H1 (cell line): ENCODE results near the gene TMEM170A. TPM values are rescaled to one million over a fixed set of nuclear protein-coding genes. Genes with fewer than 3 reads are reported as not detected.

Experiments
- ASH2L ChIP-seq: fragments of 200-600, 300-600 bp; sonication (generic); IDR thresholded peaks from one replicate; pipeline ENCODE4 v1.7.1; 2017; ENCODE audit warnings: low read length
- CBX8 ChIP-seq: fragments of 300-800, 300-1000 bp; sonication (generic); IDR thresholded peaks from 2 replicates; pipeline ENCODE4 v1.7.1; 2016; ENCODE audit warnings: low read depth, low read length, borderline replicate concordance
- CEBPB ChIP-seq: IDR thresholded peaks from 2 replicates; pipeline ENCODE4 v1.6.1; 2012; ENCODE audit warnings: low read depth, low read length
- CTBP2 ChIP-seq: IDR thresholded peaks from 2 replicates; pipeline ENCODE4 v1.7.0; 2011; ENCODE audit warnings: borderline replicate concordance, mild to moderate bottlenecking, moderate library complexity, mixed read lengths, low read length; ENCODE audit not compliant: insufficient read depth, insufficient read length
- EP300 ChIP-seq, 2 experiments: IDR thresholded peaks; 1 replicate in 1 of 2; 2 replicates in 1 of 2; pipeline ENCODE4 v1.6.1; 2011 to 2012; ENCODE audit warnings: low read depth in 2 of 2, low read length in 2 of 2, mild to moderate bottlenecking in 2 of 2, borderline replicate concordance in 1 of 2, inconsistent platforms in 1 of 2, moderate library complexity in 1 of 2
- HDAC6 ChIP-seq: IDR thresholded peaks from one replicate; pipeline ENCODE4 v1.7.1; 2012; ENCODE audit warnings: low read depth, mild to moderate bottlenecking, inconsistent platforms, low read length, moderate library complexity
- RBBP5 ChIP-seq: IDR thresholded peaks from 2 replicates; pipeline ENCODE4 v1.7.1; 2012; ENCODE audit warnings: low read depth, mild to moderate bottlenecking, inconsistent platforms, low read length, moderate library complexity, borderline replicate concordance
- SP1 ChIP-seq: IDR thresholded peaks from 2 replicates; pipeline ENCODE4 v1.6.1; 2011; ENCODE audit warnings: low read depth, low read length
- SP4 ChIP-seq: IDR thresholded peaks from 2 replicates; pipeline ENCODE4 v1.6.1; 2012; ENCODE audit warnings: low read length, inconsistent platforms
- SRF ChIP-seq: IDR thresholded peaks from 2 replicates; pipeline ENCODE4 v1.6.1; 2011; ENCODE audit warnings: mild to moderate bottlenecking, low read depth, low read length, moderate library complexity
- YY1 ChIP-seq: IDR thresholded peaks from 2 replicates; pipeline ENCODE4 v1.6.1; 2011; ENCODE audit warnings: low read depth, mild to moderate bottlenecking, low read length
- ZNF274 ChIP-seq: IDR thresholded peaks from 2 replicates; pipeline ENCODE4 v1.7.0; 2012; ENCODE audit warnings: low read length, borderline replicate concordance; ENCODE audit errors: extremely low read depth
- polyA plus RNA-seq, 7 experiments: library from polyadenylated mRNA; depleted of rRNA in 3 of 7; stranded (reverse) in 5 of 7; unstranded in 2 of 7; fragments of >200 nt in 5 of 7; fragments of 200-250 nt in 2 of 7; gene quantifications; 1 replicate in 5 of 7; 2 replicates in 1 of 7; 4 replicates in 1 of 7; pipeline versions ENCODE4 v1.2.1 to v1.2.3, GENCODE V29; 2011 to 2013; ENCODE audit warnings: missing spikeins in 2 of 7, mixed read lengths in 2 of 7
- total RNA-seq: library from RNA; stranded (reverse); fragmentation: NEBNext Ultra II Directional; extraction: Animal tissue kit (Norgen Biotek cat#: 25700); gene quantifications from 2 replicates; pipeline ENCODE4 v1.2.1, GENCODE V29; 2021
- TF ChIP-seq, protein P1 (sequence below): IDR thresholded peaks from 2 replicates; pipeline ENCODE4 v1.6.1; 2012; ENCODE audit warnings: inconsistent platforms

Gene TMEM170A
- total and polyA plus RNA-seq, 2 of the 8 experiments (the other 6 are each of a cell fraction or from before 2014, with no cell fraction given): 22.9 to 56.6 TPM

DNA sequence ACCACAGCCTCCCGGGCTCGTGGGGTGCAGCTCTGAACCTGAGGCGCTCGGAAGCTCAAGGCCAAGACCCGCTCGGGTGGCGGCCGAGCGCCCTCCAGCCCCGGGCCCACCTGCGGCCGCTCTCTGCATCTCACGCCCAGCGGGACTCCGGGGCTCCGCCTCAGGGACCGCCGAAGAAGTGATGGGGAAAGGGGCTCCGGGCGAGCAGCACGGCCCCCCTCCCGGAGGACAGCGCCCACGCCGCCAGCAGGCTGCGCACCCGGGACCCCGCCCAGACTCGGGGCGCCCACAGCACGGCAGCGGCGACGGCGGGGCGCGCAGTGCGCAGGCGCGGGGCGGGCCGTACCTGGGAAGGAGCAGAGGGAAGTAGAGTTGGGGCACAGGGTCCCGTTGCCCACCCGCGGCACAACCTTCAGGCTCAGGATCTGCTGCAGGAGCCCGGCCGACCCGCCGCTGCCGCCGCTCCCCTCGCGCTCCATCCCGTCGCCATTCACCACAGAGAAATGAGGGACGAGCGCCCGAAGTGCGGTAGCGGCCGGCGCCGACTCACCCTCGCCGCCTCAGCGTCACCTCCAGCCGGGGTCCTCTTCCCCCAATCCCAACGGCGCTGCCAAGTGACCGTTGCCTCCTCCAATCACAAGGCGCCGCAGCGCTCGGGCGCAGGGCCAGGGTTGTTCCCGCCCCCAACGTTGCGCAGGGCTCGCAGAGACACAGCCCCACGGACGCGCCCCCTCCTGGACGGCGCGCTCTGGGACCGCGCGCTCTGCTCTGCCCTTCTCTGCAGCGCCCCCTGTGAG, at the start of gene TMEM170A (continued):
- TF ChIP-seq SP1 (peak; percentile 93), SRF (0 out of 2 replicates have a peak, but pooled peaks have one; percentile 27), EP300 (IDR thresholded peaks at IDR 0.05; ENCODE audit: borderline replicate concordance in 1 of 2, low read depth in 2 of 2, low read length in 2 of 2) (peak in 1 of 2 experiments; percentile 15; a peak in 1 of 3 replicates), SP4 (no peak), YY1 (0 out of 2 replicates have a peak, but pooled peaks have one; percentile 14), HDAC6 (no peak), ZNF274 (no peak), CBX8 (no peak), RBBP5 (0 out of 2 replicates have a peak, but pooled peaks have one; percentile 41), CEBPB (peak; percentile 56; the same call in 1 of the 2 replicates), ASH2L (peak; percentile 91), CTBP2 (no peak)
- TF ChIP-seq, protein P1, sequence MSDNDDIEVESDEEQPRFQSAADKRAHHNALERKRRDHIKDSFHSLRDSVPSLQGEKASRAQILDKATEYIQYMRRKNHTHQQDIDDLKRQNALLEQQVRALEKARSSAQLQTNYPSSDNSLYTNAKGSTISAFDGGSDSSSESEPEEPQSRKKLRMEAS: peak; percentile 82
